ENCODE data around the gene METAP1D. TPM values are rescaled to one million over a fixed set of nuclear protein-coding genes. Genes with fewer than 3 reads are reported as not detected.
A peak's percentile ranks its signal among the peaks of the same experiment; 100 is the strongest.
"Not testable (repeated sequence)": the region's sequence is repeated elsewhere in the genome, so short reads cannot be mapped to it uniquely, and the experiment has no call there.

The METAP1D gene
- polyA plus RNA-seq, 1 donor from 2014 or later, result 3.6 TPM

- no peak overlapping the region for H3K4me3 Mint-ChIP-seq
- peak overlapping the region in 2 of 3 donors; percentile 6 to 27 for H3K27ac Mint-ChIP-seq
- H3K36me3 Mint-ChIP-seq, result peaks cover 24% of the 10 kb centered on the region
- H3K27me3 Mint-ChIP-seq, result no peaks in the 10 kb centered on the region
- no peaks in the 10 kb centered on the region for H3K4me1 Mint-ChIP-seq
- H3K9me3 Mint-ChIP-seq, result no peaks in the 10 kb centered on the region
These were observed 27.3 kb upstream of the METAP1D start for GRCh38 chr2:171972329-171972982.

DNA sequence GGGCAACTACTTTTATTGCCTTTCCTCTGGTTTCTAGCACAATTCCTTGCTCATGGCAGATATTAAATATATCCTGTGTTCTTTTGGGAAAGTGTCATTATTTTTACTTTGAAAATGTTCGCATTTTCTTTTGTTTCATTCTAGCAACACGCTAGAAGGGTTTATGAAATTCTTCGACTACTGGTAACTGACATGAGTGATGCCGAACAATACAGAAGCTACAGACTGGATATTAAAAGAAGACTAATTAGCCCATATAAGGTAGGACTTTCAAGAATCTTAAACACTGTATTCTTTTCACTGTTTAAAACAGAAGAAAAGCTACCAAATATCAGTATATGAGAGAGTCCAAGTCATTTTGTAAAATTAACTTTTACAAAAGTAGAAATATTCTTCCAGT is 20.6 kb upstream of the METAP1D start:
- Mint-ChIP-seq H3K4me1 (no peaks in the 10 kb centered on the region), H3K4me3 (no peak overlapping the region), H3K9me3 (no peaks in the 10 kb centered on the region), H3K27ac (no peak overlapping the region), H3K27me3 (no peaks in the 10 kb centered on the region), H3K36me3 (peaks cover 32% of the 10 kb centered on the region)

DNA sequence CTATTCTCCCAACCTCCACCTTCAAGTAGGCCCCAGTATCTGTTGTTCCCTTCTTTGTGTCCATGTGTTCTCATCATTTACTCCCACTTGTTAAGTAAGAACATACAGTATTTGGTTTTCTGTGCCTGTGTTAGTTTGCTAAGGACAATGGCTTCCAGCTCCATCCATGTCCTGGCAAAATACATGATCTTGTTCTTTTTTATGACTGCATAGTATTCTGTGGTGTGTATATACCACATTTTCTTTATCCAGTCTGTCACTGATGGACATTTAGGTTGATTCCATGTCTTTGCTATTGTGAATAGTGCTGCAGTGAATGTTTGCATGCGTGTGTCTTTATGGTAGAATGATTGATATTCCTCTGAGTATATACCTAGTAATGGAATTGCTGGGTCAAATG is 15.8 kb upstream of the METAP1D start:
- H3K9me3 Mint-ChIP-seq, H3K27me3 Mint-ChIP-seq, H3K4me3 Mint-ChIP-seq, H3K4me1 Mint-ChIP-seq, H3K27ac Mint-ChIP-seq: not testable (repeated sequence)
- H3K36me3 Mint-ChIP-seq, result peaks cover 27% of the 10 kb centered on the region

GRCh38 chr2:171985076-171985475 is 14.7 kb upstream of the METAP1D start:
- Mint-ChIP-seq H3K4me3 (no peak overlapping the region), H3K9me3 (no peaks in the 10 kb centered on the region), H3K27ac (no peak overlapping the region), H3K36me3 (peaks cover 25% of the 10 kb centered on the region), H3K27me3 (no peaks in the 10 kb centered on the region), H3K4me1 (no peaks in the 10 kb centered on the region)

DNA sequence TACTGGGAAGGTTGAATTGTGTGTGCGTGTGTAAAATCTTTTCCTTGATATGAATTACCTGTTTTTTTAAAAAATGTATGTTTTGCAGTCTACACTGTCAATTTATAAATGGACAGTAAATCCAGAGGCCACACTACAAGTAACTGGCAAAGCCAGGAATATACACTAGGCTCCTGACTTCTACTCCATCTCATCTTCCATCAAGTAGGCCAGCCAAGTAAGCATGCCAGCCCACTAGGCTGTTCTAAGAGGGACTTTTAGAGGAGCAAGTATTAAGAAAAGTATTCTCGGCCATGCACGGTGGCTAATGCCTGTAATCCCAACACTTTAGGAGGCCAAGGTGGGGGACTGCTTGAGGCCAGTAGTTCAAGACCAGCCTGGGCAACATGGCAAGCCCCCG is 13.0 kb upstream of the METAP1D start:
- Mint-ChIP-seq H3K27ac (no peak overlapping the region), H3K4me1 (no peaks in the 10 kb centered on the region), H3K4me3 (no peak overlapping the region), H3K27me3 (no peaks in the 10 kb centered on the region), H3K9me3 (no peaks in the 10 kb centered on the region), H3K36me3 (peaks cover 27% of the 10 kb centered on the region)

DNA sequence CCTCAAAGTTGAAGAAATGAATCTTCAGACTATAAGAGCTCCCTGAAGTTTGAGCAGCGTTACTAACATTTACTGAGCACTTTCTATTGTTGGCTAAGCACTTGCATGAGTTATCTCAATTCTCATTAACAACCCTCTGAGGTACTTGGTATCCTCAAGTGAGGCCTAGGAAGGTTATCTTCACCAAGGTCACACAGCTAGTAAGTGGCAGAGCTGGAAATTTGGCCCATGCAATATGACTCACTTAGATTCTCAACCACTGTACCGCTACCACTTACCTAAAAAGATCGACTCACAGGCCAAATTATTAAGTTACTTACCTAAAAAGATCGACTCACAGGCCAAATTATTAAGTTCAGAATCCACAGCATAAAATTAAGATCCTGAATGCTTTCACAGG is 8.7 kb upstream of the METAP1D start:
- Mint-ChIP-seq H3K4me1 (no peaks in the 10 kb centered on the region), H3K27me3 (no peaks in the 10 kb centered on the region), H3K27ac (no peak overlapping the region), H3K9me3 (no peaks in the 10 kb centered on the region), H3K36me3 (peaks cover 5% of the 10 kb centered on the region), H3K4me3 (no peak overlapping the region)

DNA sequence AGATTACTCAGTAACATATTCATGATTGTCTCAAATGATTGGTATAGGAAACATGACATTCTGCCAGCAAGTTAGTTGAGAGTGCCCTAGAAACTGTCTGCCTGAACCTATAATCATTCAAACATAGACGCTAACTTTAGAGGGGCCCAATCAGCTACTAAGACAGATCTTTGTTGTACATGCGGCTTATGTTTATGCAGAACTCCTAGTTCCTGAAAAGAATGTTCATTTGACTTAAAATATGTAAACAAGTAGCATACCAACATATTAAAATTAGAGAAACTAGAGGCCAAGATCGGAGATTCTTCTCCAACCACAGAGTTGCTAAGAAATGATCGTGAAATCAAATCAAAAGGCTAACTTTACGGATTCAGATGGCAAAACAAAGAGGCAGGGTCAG is 4.2 kb upstream of the METAP1D start:
- Mint-ChIP-seq H3K9me3 (no peaks in the 10 kb centered on the region), H3K27ac (no peak overlapping the region), H3K36me3 (peaks cover 2% of the 10 kb centered on the region), H3K4me3 (no peak overlapping the region), H3K27me3 (peaks cover 7% of the 10 kb centered on the region), H3K4me1 (peaks cover 2 to 20% (median 13%) of the 10 kb centered on the region in 3 donors)

- no peak overlapping the region for H3K4me3 Mint-ChIP-seq
- peaks cover 2 to 23% (median 13%) of the 10 kb centered on the region in 3 donors for H3K4me1 Mint-ChIP-seq
- no peak overlapping the region for H3K27ac Mint-ChIP-seq
- H3K27me3 Mint-ChIP-seq, result peaks cover 7% of the 10 kb centered on the region
- H3K9me3 Mint-ChIP-seq, result no peaks in the 10 kb centered on the region
- H3K36me3 Mint-ChIP-seq, result no peaks in the 10 kb centered on the region
These were observed 3.7 kb upstream of the METAP1D start for GRCh38 chr2:171996021-171996420.

DNA sequence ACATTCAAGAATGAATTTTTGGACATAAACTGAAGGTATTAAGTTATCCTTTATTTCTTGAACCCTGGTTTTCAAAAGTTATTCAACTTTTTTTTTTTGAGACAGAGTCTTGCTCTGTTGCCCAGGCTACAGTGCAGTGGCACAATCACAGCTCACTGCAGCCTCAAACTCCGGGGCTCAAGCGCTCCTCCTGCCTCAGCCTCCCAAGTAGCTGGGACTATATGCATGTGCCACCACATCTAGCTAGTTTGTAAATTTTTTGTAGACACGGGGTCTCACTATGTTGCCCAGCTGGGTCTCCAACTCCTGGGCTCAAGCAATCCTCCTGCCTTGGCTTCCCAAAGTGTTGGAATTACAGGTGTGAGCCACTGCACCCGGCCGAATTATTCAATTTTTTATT is 2.7 kb upstream of the METAP1D start:
- peaks cover 2 to 23% (median 13%) of the 10 kb centered on the region in 3 donors for H3K4me1 Mint-ChIP-seq
- H3K4me3 Mint-ChIP-seq, result peak overlapping the region in 1 of 4 donors; percentile 32
- not testable (repeated sequence) for H3K36me3 Mint-ChIP-seq, H3K9me3 Mint-ChIP-seq, H3K27me3 Mint-ChIP-seq, H3K27ac Mint-ChIP-seq

DNA sequence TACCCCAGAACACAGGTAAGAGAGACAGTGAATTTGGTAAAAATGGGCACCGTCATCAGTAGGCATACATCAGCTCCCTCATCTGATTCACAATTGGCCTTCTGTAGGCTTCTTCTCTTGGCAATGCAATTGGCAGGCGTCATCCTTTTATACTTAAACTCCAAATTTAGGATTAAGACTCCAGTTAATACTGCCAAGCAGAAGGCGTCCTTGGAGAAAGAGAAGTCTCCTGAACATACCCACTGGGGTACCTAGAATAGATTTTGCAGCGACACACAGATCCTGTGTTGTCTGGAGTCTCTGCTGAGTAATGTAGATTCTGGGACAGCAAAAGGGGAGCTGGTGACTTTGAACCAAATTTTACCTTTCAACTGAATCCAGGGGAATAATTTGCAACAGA is 592 bp upstream of the METAP1D start:
- Mint-ChIP-seq H3K36me3 (no peaks in the 10 kb centered on the region), H3K4me3 (peak overlapping the region; percentile 83 to 93 (median 86)), H3K27me3 (peaks cover 7% of the 10 kb centered on the region), H3K4me1 (peaks cover 2 to 23% (median 13%) of the 10 kb centered on the region in 3 donors), H3K27ac (peak overlapping the region in 2 of 3 donors; percentile 23 to 68), H3K9me3 (no peaks in the 10 kb centered on the region)

GRCh38 chr2:172000696-172001361 is 1.1 kb downstream of the METAP1D start:
- no peak overlapping the region for H3K27ac Mint-ChIP-seq
- no peaks in the 10 kb centered on the region for H3K36me3 Mint-ChIP-seq
- H3K27me3 Mint-ChIP-seq, result peaks cover 7% of the 10 kb centered on the region
- H3K4me1 Mint-ChIP-seq, result peaks cover 2 to 23% (median 13%) of the 10 kb centered on the region in 3 donors
- no peaks in the 10 kb centered on the region for H3K9me3 Mint-ChIP-seq
- peak overlapping the region; percentile 87 to 96 (median 93) for H3K4me3 Mint-ChIP-seq

DNA sequence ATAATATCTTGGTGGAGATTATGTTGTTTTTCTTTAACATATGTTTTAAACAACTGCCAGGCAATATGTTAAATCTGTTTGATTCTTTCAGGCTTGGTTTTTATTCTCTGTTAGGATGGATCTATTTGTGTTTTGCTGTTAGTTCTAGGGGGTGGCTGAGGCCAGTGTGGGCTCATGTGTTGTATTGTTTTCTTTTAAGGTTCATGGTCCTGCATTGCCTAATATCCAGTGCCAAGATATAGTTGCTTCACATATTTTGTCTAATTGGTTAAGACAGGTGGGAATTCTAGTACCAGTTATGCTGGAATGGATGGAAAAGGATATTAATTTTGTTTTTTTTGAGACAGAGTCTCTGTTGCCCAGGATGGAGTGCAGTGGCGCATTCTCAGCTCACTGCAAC is 7.6 kb downstream of the METAP1D start:
- no peak overlapping the region for H3K27ac Mint-ChIP-seq
- H3K27me3 Mint-ChIP-seq, result no peaks in the 10 kb centered on the region
- peaks cover 5 to 9% (median 7%) of the 10 kb centered on the region in 3 donors for H3K4me1 Mint-ChIP-seq
- peaks cover 4% of the 10 kb centered on the region for H3K36me3 Mint-ChIP-seq
- peaks cover 0 to 5% (median 0%) of the 10 kb centered on the region in 3 donors for H3K9me3 Mint-ChIP-seq
- no peak overlapping the region for H3K4me3 Mint-ChIP-seq

GRCh38 chr2:172009823-172010222 is 10.1 kb downstream of the METAP1D start:
- Mint-ChIP-seq H3K27me3 (no peaks in the 10 kb centered on the region), H3K9me3 (peaks cover 0 to 5% (median 0%) of the 10 kb centered on the region in 3 donors), H3K4me1 (peaks cover 9 to 13% (median 11%) of the 10 kb centered on the region in 3 donors), H3K36me3 (peaks cover 4% of the 10 kb centered on the region), H3K27ac (no peak overlapping the region), H3K4me3 (no peak overlapping the region)

- peaks cover 0 to 5% (median 0%) of the 10 kb centered on the region in 3 donors for H3K9me3 Mint-ChIP-seq
- peak overlapping the region in 1 of 3 donors; percentile 20 for H3K27ac Mint-ChIP-seq
- H3K4me3 Mint-ChIP-seq, result no peak overlapping the region
- H3K27me3 Mint-ChIP-seq, result no peaks in the 10 kb centered on the region
- H3K36me3 Mint-ChIP-seq, result no peaks in the 10 kb centered on the region
- peaks cover 9 to 13% (median 11%) of the 10 kb centered on the region in 3 donors for H3K4me1 Mint-ChIP-seq
These were observed 12.2 kb downstream of the METAP1D start for GRCh38 chr2:172011812-172012575.

DNA sequence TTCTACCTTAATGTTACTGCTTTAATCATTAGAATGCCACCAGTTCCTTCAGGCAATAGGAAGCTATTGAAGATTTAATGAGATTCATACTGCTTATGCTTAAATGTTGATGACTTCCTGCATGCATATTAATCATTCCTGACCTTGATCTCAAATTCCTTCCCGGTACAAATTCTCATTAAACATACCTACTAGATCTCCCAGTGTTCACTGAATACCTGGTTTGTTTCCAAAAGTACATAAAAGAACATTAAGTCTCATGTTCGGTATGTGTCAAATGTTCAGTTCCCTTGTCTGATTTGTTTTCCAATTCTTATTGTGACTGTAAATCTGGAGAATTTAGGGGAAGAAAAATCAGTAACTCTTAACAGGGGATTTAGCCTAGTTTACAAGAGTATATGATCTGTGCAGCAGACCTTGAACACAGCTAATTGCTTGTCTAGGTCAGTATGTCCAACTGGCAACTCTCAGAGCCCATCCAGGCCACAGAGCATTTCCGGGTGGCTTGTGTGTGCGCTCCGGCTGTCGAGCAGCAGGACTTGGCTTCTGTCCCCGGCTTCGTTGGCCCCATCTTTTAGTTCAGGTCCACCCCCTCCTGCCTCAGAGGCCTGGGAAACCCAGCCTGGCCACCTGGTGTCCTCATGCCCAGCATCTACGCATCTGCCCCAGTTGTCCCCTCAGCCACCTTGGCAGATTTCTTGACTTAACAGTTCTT is 13.1 kb downstream of the METAP1D start:
- no peaks in the 10 kb centered on the region for H3K9me3 Mint-ChIP-seq
- no peak overlapping the region for H3K4me3 Mint-ChIP-seq
- peaks cover 9 to 13% (median 11%) of the 10 kb centered on the region in 3 donors for H3K4me1 Mint-ChIP-seq
- no peaks in the 10 kb centered on the region for H3K27me3 Mint-ChIP-seq
- H3K36me3 Mint-ChIP-seq, result no peaks in the 10 kb centered on the region
- no peak overlapping the region for H3K27ac Mint-ChIP-seq

All from IgD-negative memory B cell (primary cell).